Stimulated activated CD4-positive, alpha-beta T cell treated with anti-CD3 and anti-CD28 coated beads, TNF-alpha, amount 100 ng/mL, for 1 hour (primary cell): ENCODE data around the gene PHIP.
"Not testable (repeated sequence)": the region's sequence is repeated elsewhere in the genome, so short reads cannot be mapped to it uniquely, and the experiment has no call there.

Experiments
- DNase-seq, 3 donors: peaks; one replicate each; pipeline ENCODE4 v3.0.0-alpha.2; 2020; ENCODE audit warnings: low read depth in 3 of 3, low spot score in 1 of 3

The PHIP gene

GRCh38 chr6:79078075-79078969 is at the start of gene PHIP:
PHIP (minus strand) TSS chr6:79078254; CDS start chr6:79078068, 186 bp downstream.
- peak; percentile 82 to 83 (median 83) for DNase-seq

- DNase-seq = no peak
Measured at GRCh38 chr6:79127660-79128059, 49.6 kb upstream of the PHIP start.

GRCh38 chr6:79119217-79119616 is 41.2 kb upstream of the PHIP start:
- no peak for DNase-seq

- DNase-seq = no peak
Measured at GRCh38 chr6:79117752-79118151, 39.7 kb upstream of the PHIP start.

GRCh38 chr6:79115553-79116182 is 37.6 kb upstream of the PHIP start:
- no peak for DNase-seq

- DNase-seq = no peak
Measured at GRCh38 chr6:79111549-79111948, 33.5 kb upstream of the PHIP start.

- DNase-seq = no peak
Measured at GRCh38 chr6:79101164-79101563, 23.1 kb upstream of the PHIP start.

GRCh38 chr6:79100304-79100703 is 22.2 kb upstream of the PHIP start:
- no peak for DNase-seq

GRCh38 chr6:79094938-79095337 is 16.9 kb upstream of the PHIP start:
- no peak for DNase-seq

GRCh38 chr6:79091801-79092200 is 13.7 kb upstream of the PHIP start:
- not testable (repeated sequence) for DNase-seq

- no peak for DNase-seq
Measured at GRCh38 chr6:79089552-79090404, 11.7 kb upstream of the PHIP start.

GRCh38 chr6:79084693-79085092 is 6.6 kb upstream of the PHIP start:
- DNase-seq = no peak

- DNase-seq = no peak
Measured at GRCh38 chr6:79082304-79082703, 4.2 kb upstream of the PHIP start.

GRCh38 chr6:79081663-79082062 is 3.6 kb upstream of the PHIP start:
- no peak for DNase-seq

GRCh38 chr6:79079561-79080041 is 1.5 kb upstream of the PHIP start:
- no peak for DNase-seq

GRCh38 chr6:79077715-79078074 is 359 bp downstream of the PHIP start:
- no peak for DNase-seq

- DNase-seq = peak; percentile 68 to 79 (median 75)
Measured at GRCh38 chr6:79076782-79077641, 1.0 kb downstream of the PHIP start.

GRCh38 chr6:79076160-79076559 is 1.9 kb downstream of the PHIP start:
- no peak for DNase-seq

- DNase-seq = no peak
Measured at GRCh38 chr6:79073888-79074287, 4.2 kb downstream of the PHIP start.

- DNase-seq = no peak
Measured at GRCh38 chr6:79072640-79073181, 5.3 kb downstream of the PHIP start.
